HG03108 (cell line): ENCODE results near the gene RIC8B.

Experiments used
- ATAC-seq: cut with Tn5 transposase; IDR thresholded peaks from one replicate; pipeline ENCODE4 v1.9.1; 2021; ENCODE audit warnings: moderate library complexity; ENCODE audit not compliant: unreplicated experiment

The RIC8B gene

DNA sequence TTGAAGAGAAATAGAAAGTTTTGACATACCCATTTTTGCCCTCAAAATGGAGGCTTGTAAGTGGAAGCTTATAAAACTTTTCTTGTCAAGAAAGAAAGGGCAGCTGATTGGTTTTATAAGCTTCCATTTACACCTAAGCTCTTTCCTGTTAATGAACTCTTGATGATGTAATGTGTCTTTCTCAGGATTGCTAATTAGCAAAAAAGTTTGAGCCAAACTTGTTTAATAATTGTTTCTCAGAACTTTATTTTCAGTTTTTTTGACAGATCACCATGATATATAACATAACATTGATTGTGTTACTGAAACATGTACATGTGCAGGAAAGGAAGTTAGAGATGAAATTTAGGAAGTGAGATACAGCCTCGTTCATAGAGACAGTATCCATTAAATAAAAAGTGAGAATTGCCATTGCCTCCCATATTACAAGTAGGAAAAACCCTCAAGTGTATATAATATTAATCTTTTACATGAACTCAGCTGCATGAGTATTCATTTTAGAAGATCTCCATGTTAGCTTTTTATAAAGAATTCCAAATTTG lies 26.8 kb downstream of the RIC8B start:
- ATAC-seq: no peak

GRCh38 chr12:106801830-106802533 lies 27.5 kb downstream of the RIC8B start:
- ATAC-seq: no peak

DNA sequence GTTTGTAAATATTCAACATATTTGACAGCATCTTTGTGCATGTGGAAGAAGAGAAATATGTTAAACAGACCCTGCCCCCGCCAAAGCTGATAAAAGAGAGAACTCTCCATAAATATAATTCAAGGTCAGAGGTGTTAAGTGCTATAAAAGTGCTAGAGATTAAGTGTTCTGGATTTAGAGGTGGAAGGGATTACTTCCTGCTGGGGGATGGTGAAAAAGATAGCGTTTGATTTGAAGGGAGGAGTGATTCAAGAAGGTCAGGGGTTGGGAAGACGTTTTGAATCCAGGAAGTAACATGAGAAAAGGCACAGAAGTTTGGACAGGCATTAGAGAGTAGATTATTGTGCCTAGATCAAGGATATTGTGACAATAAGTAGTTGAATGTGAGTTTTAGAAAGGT lies 30.2 kb downstream of the RIC8B start:
- ATAC-seq: no peak

DNA sequence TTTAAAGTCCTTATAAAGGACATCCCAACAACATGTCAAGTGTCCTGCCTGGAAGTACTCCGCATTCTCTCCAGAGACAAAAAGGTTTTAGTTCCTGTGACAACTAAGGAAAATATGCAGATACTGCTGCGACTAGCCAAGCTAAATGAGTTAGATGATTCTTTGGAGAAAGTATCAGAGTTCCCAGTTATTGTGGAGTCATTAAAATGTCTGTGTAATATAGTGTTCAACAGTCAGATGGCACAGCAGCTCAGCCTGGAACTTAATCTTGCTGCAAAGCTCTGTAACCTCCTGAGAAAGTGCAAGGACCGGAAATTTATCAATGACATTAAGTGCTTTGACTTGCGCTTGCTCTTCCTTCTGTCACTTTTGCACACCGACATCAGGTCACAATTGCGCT lies 40.2 kb downstream of the RIC8B start:
- ATAC-seq: no peak

DNA sequence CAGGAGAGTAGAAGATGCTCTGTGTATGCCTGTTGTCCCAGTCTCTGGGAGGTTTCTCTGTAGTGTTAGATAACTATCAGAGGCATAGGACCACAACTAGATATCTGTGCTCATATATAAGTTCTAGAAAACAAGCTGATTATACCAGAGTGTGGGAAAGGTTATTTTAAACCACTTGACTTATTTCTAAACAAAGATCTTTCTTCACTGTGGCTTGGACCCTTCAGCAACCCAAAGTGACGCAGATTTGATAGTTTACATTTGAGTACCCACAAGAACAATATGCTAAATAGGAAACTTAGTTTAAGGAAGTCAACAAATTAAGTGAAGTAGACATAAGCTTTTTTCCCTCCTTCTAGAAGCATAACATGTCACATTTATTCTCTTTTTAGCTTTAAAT lies 41.3 kb downstream of the RIC8B start:
- ATAC-seq: no peak

DNA sequence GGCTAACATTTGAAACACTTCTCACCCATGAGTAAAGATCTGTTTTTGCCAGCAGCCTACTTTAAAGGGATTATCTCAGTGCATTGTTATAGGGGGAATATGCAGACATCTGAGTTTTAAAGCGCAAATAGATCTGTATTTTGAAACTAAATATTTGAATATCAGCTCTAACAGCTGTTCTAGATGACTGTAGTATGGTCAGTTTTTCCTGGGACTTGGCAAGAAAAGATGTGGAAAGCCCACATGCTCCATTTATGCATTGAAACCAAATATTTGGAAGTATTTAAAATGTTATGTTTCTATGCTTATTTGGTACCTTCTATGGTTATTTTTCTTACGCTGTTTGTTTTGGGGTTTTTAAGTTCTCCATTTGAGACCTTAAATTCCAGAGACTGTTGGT lies 41.7 kb downstream of the RIC8B start:
- no peak for ATAC-seq

DNA sequence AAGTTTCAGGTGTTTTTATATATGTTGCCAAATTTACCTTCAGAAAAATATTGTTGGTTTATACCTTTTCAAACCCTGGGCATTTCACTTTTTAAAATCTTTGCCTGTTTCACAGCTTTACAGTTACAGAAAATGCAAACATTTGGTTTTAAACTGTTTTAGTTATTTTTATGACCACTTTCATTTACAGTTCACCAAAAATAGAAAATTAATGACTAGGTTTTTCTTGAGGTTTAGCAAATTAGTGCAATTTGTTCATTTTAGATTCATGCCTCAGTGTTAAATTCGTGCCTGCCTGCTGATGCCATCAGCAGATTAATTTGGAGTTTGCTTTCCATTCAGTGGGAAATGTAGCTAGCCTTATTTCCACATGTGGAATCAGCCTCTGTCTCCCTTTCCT lies 45.5 kb downstream of the RIC8B start:
- no peak for ATAC-seq

DNA sequence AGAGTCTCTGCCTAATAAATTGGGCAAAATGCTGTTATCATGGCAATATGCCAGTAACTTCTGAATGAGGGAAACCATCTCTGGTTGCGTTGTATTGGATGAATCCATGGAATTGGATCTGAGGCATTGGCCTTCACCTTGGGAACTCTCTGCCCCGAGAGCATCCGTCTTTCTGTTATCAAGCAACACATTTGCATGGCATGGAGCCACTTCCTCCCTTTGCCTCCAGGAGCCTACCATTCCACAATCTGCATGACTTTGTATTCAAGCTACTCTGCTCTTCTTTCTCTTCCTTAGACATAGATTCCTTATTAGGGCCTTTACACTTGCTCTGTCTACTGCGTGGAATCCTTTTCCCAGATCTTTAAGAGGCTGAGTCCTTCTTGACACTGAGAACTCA lies 57.2 kb downstream of the RIC8B start:
- no peak for ATAC-seq

- no peak for ATAC-seq
Observed at GRCh38 chr12:106837782-106838181, 63.3 kb downstream of the RIC8B start.

DNA sequence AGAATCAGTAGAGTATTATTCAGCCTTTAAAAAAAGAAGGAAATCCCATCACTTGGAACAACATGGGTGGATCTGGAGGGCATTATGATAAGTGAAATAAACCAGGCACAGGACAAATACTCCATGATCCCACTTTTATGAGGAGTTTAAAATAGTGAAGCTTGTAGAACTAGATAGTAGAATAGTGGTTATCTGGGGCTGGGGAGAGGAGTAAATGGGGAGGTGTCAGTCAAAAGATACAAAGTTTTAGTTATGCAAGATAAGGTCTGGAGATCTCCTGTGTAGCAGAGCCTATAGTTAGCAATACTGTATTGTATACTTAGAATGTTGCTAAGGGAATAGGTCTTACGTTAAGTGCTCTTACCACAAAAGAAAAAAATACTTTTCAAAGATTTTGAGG lies 64.9 kb downstream of the RIC8B start:
- ATAC-seq: no peak

GRCh38 chr12:106840243-106840642 lies 65.8 kb downstream of the RIC8B start:
- no peak for ATAC-seq

GRCh38 chr12:106841510-106842302 lies 67.2 kb downstream of the RIC8B start:
- no peak for ATAC-seq

DNA sequence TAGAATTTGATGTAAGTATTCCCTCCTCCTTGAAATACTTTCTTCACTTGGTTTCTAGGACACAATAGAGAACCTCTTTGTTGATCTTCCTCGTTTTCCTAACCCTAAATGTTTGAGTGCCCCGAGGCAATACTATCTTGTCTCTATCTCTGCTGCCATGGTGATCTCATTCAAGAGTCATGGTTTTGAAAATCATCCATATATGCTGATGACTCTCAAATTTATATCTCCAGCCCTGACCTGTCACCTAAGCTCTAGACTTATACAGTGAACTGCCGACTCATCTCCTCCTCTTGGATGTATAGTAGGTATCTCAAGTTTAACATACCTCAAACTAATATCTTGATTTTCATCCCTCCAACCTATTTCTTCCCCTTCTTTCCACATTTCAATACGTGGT lies 71.4 kb downstream of the RIC8B start:
- no peak for ATAC-seq

DNA sequence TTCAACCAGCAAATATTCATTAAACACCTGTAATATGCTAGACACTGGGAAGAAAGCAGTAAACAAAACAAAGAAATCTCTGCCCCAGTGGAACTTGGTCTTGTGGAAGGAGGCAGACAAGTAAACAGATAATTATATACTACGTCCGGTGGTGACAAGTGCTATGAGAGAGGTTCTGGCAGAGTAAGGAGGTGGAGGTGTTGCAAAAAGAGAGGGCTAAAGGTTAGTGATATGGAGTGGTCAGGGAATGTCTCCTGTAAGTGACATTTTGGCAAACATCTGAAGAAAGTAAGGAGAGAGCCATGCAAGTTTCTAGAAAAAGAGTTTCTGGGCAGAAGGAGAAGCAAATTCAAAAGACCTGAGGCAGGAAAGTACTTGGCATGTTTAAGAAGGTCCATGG lies 73.4 kb downstream of the RIC8B start:
- no peak for ATAC-seq

DNA sequence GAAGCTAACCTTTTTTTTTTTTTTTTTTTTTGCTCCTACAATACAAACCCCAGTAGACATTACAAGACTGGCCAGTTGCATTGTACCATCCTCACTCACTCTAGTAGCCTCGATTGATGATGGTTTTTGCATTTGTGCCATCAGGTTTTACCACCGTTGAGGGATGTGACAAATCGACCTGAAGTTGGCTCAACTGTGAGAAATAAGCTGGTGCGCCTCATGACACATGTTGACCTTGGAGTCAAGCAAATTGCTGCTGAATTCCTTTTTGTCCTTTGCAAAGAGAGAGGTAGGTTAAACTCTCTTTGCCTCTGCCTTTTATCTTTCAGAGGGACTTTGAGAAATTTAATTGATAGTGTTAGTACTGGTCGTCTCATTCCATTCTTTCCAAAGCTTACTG lies 76.8 kb downstream of the RIC8B start:
- ATAC-seq: no peak

DNA sequence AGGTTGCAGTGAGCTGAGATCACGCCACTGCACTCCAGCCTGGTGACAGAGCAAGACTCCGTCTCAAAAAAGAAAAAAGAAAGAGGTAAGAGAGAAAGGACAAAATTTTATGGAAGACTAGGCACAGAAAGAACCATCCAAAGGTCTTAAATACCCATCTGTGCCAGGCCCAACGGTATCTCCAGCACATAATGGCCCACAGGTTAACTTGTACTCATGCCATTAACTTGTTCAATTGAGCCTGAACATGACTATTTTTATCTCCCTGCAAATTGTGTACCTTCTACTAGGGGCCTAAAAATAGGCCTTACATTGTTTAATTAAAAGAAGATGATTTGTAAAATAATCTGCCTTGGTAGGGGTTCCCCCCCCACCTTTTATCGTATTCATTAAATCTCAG lies 80.2 kb downstream of the RIC8B start:
- ATAC-seq: no peak

DNA sequence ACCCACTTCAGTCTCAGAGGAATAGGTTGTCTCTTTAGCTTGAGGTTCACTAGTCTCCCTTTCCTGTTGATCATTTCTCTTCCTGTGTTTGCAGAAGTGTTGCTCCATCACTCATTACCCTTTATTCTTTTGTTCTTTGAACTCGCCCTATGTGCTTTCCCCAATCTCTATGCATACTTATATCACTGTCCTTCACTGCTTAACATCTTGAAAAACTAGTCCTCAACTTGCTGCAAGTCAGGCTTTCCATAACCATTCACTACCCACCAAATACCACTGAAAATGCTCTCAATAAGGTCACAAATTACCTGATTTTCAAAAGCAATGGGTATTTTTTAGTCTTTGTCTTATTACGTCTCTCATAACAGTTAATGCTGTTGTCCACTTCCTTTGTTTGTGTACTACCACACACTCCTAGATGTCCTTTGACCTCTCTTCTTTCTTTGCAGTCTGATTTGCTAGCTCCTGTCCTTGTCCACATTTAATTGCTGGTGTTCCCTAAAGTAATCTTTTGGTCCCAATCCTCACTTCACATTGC lies 80.8 kb downstream of the RIC8B start:
- no peak for ATAC-seq

- ATAC-seq: no peak
Observed at GRCh38 chr12:106861984-106862916, 87.8 kb downstream of the RIC8B start.

DNA sequence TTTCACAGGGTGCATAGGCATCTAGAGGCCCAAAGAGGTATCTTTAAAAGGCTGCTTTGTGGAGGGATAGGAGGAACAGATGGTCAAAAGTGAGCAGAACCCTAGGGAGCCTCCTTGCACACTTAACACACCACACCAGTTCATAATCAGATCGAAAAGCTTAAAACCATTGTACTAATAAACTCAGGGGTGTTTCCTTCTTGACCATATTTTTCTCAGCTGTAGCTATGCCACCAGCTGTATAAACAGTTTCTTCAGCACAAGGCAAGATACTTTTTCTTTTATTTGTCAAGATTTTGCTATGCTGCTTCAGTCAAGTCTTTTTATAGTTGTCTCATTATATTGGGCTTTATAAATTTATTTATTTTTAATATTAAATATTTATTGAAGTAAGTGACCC lies 88.7 kb downstream of the RIC8B start:
- ATAC-seq: no peak

DNA sequence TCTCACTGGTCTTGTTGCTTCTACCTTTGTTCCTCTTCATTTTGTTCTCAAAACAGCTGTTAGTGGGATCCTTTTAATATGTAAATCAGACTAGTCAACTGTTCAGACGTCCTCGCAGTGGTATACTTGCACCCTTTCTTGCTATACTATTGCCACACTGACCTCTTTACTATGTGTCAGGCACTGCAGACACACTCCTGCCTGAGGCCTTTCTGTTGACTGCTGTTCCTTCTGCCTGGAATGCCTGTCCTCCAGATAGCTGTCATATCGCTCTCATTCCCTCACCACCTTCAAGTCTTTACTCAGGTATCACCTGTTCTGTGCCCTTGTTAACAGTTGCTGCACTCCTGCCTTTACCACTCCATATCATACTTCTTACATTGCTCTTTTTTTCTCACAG lies 91.2 kb downstream of the RIC8B start:
- ATAC-seq: no peak
